Eye (tissue), 1 donor: ENCODE measurements around the gene MAGEB3.

ENCODE experiments used
- DNase-seq: peaks from one replicate; pipeline ENCODE4 v3.0.0-alpha.2; 2015

Gene MAGEB3

DNA sequence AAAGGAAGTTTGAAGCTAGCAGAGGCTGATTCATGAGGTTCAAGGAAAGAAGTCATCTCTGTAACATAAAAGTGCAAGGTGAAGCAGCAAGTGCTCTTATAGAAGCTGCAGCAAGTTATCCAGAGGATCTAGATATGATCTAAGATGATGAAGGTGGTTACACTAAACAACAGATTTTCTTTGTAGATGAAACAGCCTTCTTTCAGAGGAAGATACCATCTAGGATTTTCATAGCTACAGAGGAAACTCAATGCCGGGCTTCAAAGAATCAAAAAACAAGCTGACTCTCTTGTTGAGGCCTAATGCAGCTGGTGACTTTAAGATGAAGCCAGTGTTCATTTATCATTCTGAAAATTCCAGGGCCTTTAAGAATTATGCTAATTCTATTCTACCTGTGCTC lies 50.0 kb downstream of the MAGEB3 start:
- DNase-seq: no peak

DNA sequence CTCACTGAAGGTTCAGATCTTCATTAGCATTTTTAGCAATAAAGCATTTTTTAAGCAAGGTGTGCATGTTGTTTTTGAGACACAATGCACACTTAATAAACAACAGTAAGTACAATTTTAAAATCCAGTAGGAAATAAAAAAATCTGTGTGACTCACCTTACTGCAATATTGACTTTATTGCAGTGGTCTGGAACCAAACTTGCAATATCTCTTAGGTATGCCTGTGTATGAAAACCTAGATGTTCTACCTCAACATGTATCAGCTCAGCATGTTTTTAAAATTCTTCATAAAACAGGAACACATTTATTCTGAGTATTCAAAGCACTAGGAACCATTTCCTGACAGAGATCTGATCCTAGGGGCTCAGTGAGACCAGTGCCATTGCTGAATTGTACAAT lies 52.1 kb downstream of the MAGEB3 start:
- DNase-seq: no peak

DNA sequence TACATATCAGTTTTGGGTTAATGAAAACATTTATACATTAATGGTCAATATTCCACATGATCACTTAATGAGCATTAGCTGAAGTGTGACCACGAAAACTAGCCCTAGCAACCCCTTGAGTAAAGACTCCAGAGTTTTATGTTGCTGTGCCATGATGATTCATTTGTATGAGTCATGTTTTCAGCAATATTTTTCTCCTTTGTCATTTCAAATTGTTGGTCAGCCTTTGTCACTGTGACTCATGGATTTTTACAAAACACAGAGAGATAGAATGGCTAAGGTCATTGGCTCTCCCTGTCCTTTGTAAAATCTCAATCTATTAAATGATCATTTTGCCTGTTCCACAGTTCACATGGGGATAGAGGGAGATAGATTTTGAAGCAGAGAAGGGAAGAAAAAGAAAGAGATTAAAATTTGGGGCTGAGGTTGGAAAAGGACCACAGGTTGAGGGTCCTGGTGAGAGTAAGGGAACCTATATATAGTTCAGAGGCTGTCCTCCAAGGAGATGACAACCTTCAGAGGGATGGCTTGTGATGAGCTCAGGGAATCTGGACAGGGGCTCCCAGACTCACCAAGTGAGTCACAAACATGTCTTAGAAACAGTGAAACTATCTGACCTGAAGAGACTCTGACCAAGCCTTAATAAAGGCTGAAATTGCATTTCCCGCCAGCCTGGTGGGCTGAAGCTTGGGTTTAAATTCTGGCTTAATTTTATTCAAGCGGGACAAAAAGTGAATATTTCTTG lies 53.2 kb downstream of the MAGEB3 start:
- DNase-seq: no peak
